Activated CD8-positive, alpha-beta memory T cell treated with anti-CD3 and anti-CD28 coated beads, Interleukin-2, amount 10 ng/mL, durations not matched to agents 7 days and 5 days (primary cell): Measurements from ENCODE around the gene SGCD. TPM values are rescaled to one million over a fixed set of nuclear protein-coding genes. Genes with fewer than 3 reads are reported as not detected.

Experiments
- ATAC-seq: fragments of 150-1000 bp; cut with Tn5 transposase; one replicate; pipeline ENCODE4 v1.10.0; 2021; ENCODE audit warnings: moderate library complexity
- CTCF ChIA-PET: fragments of 350-600 bp; sonication (Branson Sonifier 250); formaldehyde crosslinking; loops from one replicate; lab custom pipeline; 2021; ENCODE audit warnings: antibody characterized with exemption; lab: Charles Lee
- DNase-seq: peaks from one replicate; pipeline ENCODE4 v3.0.0-alpha.2; 2020
- H3K27ac Mint-ChIP-seq: one replicate; pipeline ENCODE4 v1.8.0; 2021; ENCODE audit warnings: mild to moderate bottlenecking, mixed read lengths
- H3K27me3 Mint-ChIP-seq: one replicate; pipeline ENCODE4 v1.8.0; 2021; ENCODE audit warnings: mixed read lengths
- H3K36me3 Mint-ChIP-seq: one replicate; pipeline ENCODE4 v1.8.0; 2021; ENCODE audit warnings: mild to moderate bottlenecking, mixed read lengths
- H3K4me1 Mint-ChIP-seq: one replicate; pipeline ENCODE4 v1.8.0; 2021; ENCODE audit warnings: mixed read lengths
- H3K4me3 Mint-ChIP-seq: one replicate; pipeline ENCODE4 v1.8.0; 2021; ENCODE audit warnings: mild to moderate bottlenecking, moderate library complexity, mixed read lengths
- H3K9me3 Mint-ChIP-seq: one replicate; pipeline ENCODE4 v1.8.0; 2022; ENCODE audit warnings: low read depth, mixed read lengths
- total RNA-seq, 2 experiments: library from RNA; stranded (reverse); gene quantifications; one replicate each; pipeline ENCODE4 v1.2.3, GENCODE V29; 2021

Gene SGCD
- total RNA-seq, 2 experiments from 2014 or later, result not detected

DNA sequence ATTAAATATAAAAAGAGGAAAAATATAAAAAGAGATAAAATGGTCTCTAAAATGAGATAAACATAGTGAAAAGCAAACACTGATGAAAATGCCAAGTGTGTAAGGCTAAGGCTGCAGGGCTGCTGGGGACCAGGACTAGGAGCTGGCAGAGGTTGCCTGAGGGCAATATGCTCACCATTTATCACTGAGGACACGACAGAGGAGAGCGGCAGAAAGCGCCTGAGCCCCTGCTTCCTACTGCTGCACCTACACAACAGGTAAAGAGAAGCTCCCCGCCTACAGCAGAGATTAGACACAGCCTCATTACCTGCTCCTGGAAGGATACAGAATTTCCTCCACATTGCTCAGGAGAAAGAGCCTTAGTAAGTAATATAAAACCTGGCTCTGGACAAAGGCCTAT, 452.5 kb downstream of the SGCD start:
- CTCF ChIA-PET, result no interaction called here
- peaks cover 3% of the 10 kb centered on the region for H3K4me1 Mint-ChIP-seq
- DNase-seq (no peak), ATAC-seq (no peak)
- no peak overlapping the region for H3K4me3 Mint-ChIP-seq
- peaks cover 12% of the 10 kb centered on the region for H3K27me3 Mint-ChIP-seq
- H3K9me3 Mint-ChIP-seq, result peaks cover 2% of the 10 kb centered on the region
- H3K27ac Mint-ChIP-seq, result no peak overlapping the region
- no peaks in the 10 kb centered on the region for H3K36me3 Mint-ChIP-seq

DNA sequence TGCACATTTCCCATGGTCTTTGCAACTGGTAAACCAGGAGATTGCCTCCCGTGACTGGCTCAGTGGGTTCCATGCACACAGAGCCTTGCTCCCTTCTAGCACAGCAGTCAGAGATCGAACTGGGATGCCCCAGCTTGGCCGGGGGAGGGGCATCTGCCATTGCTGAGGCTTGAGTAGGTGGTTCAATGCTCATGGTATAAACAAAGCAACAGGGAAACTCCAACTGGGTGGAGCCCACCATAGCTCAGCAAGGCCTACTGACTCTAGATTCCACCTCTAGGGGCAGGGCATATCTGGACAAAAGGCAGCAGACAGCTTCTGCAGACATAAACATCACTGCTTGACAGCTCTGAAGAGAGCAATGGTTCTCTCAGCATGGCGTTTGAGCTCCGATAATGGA, 456.1 kb downstream of the SGCD start:
- Mint-ChIP-seq H3K4me3 (no peak overlapping the region), H3K27ac (no peak overlapping the region), H3K36me3 (no peaks in the 10 kb centered on the region), H3K27me3 (peaks cover 16% of the 10 kb centered on the region), H3K9me3 (peaks cover 2% of the 10 kb centered on the region), H3K4me1 (peaks cover 3% of the 10 kb centered on the region)
- ATAC-seq (no peak), DNase-seq (no peak)
- CTCF ChIA-PET, result no interaction called here

DNA sequence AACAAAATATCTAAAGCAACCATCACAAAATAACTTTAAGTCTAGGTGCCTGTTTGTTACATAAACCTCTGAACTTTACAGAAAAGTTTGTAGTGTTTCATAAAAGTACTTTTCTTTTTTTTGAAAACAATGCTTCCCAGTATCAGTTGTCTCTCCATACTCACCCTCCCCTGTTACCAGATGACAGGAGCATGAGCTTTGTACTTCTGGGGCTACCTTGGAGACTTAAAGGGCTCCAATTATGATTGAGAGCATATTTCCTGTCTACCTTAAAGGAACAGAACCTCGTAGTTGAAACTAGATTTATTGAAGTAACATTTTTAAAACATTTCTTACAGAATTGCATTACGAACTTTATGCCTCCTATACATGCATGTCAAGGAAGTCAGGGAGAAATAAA, 467.7 kb downstream of the SGCD start:
- ATAC-seq (no peak), DNase-seq (no peak)
- CTCF ChIA-PET, result no interaction called here
- Mint-ChIP-seq H3K4me3 (no peak overlapping the region), H3K27me3 (peaks cover 23% of the 10 kb centered on the region), H3K27ac (no peak overlapping the region), H3K4me1 (peaks cover 4% of the 10 kb centered on the region), H3K36me3 (no peaks in the 10 kb centered on the region), H3K9me3 (no peaks in the 10 kb centered on the region)

DNA sequence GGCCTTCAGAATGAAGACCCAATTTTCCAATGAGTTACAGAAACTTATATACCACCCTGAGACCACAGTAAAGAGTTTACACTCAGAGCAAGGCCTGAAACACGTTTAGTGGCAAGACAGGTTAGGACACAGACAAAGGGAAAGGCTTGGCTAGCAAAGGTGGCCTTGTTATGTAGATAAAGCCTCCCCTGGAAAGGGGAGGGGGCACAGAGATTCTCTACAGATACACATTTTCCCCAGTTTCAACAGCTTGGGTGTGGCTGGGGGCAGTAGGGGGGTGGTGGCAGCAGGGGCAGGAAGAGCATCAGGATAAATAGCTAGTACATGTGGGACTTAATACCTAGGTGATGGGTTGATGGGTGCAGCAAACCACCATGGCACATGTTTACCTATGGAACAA, 471.2 kb downstream of the SGCD start:
- Mint-ChIP-seq H3K27ac (no peak overlapping the region), H3K9me3 (no peaks in the 10 kb centered on the region), H3K27me3 (peaks cover 45% of the 10 kb centered on the region), H3K4me3 (no peak overlapping the region), H3K36me3 (no peaks in the 10 kb centered on the region), H3K4me1 (peaks cover 4% of the 10 kb centered on the region)
- ATAC-seq, result no peak
- CTCF ChIA-PET, result no interaction called here
- DNase-seq, result no peak

DNA sequence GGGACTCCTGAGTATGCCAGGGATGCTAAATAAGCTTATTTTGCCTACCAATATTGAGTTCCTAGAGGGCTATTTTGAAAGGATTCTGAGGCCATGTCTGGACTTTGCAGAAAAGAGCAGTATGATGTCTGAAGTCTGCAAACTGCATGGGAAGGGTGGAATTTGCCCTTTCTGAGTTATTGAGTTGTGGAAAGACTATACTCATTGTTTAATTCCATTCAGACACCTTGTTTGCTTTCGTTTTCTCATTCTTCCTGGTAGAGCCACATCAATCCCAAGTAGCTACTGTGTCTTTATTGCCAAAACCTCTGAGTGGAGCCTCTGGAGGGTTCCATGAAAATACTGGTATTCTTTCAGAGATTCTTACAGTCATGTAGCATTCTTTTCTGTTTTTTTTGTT, 472.2 kb downstream of the SGCD start:
- Mint-ChIP-seq H3K27ac (no peak overlapping the region), H3K4me1 (peaks cover 4% of the 10 kb centered on the region), H3K4me3 (no peak overlapping the region), H3K36me3 (no peaks in the 10 kb centered on the region), H3K27me3 (peaks cover 47% of the 10 kb centered on the region), H3K9me3 (no peaks in the 10 kb centered on the region)
- DNase-seq, result no peak
- ATAC-seq, result no peak
- CTCF ChIA-PET, result no interaction called here

DNA sequence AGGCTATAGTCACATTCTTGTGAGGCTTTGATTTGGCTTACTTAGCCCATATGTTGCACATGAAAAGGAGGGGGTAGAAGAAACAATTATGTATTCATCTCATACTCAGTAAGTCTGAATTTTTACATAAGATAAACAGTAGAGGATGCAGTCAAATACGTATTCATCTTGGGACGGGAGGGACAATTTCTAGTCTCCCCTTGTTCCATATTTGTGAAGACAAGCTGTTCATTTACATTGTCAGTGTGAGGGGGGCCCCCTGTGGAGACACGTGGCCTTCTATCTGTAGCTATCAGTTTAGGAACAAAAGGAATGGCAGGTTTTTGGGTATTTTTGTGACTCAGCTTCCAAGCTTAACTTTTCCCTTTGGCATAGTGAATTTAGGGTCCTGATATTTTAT, 474.0 kb downstream of the SGCD start:
- H3K27me3 Mint-ChIP-seq, result peaks cover 41% of the 10 kb centered on the region
- no peak overlapping the region for H3K27ac Mint-ChIP-seq
- no peaks in the 10 kb centered on the region for H3K36me3 Mint-ChIP-seq
- peaks cover 4% of the 10 kb centered on the region for H3K4me1 Mint-ChIP-seq
- ATAC-seq, result no peak
- DNase-seq, result no peak
- H3K4me3 Mint-ChIP-seq, result no peak overlapping the region
- CTCF ChIA-PET, result interaction anchor here (0.6 kb wide), 1 partner anchor 287 kb away, joined by 3 read pairs; no protein-coding TSS in a partner anchor
- H3K9me3 Mint-ChIP-seq, result no peaks in the 10 kb centered on the region

DNA sequence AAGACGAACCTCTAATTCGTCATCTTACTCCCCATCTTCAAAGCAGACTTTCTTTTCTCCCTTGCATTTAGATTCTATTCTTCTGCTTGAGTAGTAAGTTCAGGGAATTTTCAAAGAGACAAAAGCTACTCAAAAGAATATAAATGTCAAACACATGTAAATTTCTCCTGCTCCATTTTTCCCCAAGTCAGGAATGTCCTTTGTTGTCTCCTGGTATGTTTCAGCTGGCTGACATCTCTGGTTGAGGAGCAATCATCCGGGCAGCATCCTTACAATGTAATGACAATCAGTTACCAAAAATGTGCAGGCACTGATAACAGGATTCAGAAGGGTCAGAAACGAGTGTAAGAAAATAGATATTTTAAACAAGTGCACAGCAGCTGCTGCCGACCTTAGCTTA, 475.5 kb downstream of the SGCD start:
- no peak overlapping the region for H3K27ac Mint-ChIP-seq
- CTCF ChIA-PET, result no interaction called here
- peaks cover 4% of the 10 kb centered on the region for H3K4me1 Mint-ChIP-seq
- H3K9me3 Mint-ChIP-seq, result no peaks in the 10 kb centered on the region
- no peak overlapping the region for H3K4me3 Mint-ChIP-seq
- ATAC-seq, result no peak
- no peak for DNase-seq
- H3K27me3 Mint-ChIP-seq, result peaks cover 34% of the 10 kb centered on the region
- H3K36me3 Mint-ChIP-seq, result peaks cover 2% of the 10 kb centered on the region

DNA sequence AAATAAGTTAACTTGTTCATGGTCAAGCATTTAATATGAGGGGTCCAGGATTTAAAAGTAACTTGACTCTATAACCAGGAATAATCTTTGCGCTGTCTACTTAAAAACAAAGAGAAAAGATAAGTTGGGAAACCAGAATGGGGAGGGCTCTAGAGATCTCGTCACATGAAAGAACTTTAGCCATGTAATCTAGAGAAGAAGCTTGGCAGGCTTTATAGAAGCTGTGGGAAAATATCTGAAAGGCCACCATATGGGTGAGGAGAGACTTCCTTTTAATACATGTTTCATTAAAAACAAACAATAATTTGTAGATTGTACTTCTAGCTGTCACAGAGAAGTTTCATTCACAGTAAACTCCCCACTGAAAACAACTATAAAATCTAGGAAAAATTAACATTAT, 476.4 kb downstream of the SGCD start:
- Mint-ChIP-seq H3K4me1 (peaks cover 4% of the 10 kb centered on the region), H3K27ac (no peak overlapping the region), H3K9me3 (no peaks in the 10 kb centered on the region), H3K36me3 (peaks cover 2% of the 10 kb centered on the region), H3K27me3 (peaks cover 38% of the 10 kb centered on the region), H3K4me3 (no peak overlapping the region)
- DNase-seq (no peak), ATAC-seq (no peak)
- CTCF ChIA-PET, result no interaction called here

DNA sequence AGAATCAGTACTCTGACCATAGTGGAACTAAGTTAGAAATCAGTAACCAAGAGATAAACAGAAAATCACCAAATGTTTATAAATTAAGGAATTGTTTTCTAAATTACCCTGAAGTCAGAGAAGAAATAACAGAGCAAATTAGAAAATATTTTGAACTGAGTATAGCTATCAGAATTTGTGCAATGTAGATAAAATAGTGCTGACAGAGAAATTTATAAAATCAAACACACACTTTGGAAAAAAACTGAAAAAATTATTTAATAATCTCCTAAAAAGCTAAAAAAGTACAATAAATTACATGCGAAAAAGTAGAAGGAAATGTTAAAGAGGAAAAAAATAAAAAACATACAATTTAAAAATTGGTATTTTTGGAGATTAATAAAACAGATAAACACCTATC, 486.0 kb downstream of the SGCD start:
- CTCF ChIA-PET, result no interaction called here
- no peaks in the 10 kb centered on the region for H3K36me3 Mint-ChIP-seq
- H3K27me3 Mint-ChIP-seq, result peaks cover 27% of the 10 kb centered on the region
- H3K27ac Mint-ChIP-seq, result no peak overlapping the region
- no peaks in the 10 kb centered on the region for H3K9me3 Mint-ChIP-seq
- no peaks in the 10 kb centered on the region for H3K4me1 Mint-ChIP-seq
- H3K4me3 Mint-ChIP-seq, result no peak overlapping the region
- no peak for ATAC-seq
- no peak for DNase-seq

DNA sequence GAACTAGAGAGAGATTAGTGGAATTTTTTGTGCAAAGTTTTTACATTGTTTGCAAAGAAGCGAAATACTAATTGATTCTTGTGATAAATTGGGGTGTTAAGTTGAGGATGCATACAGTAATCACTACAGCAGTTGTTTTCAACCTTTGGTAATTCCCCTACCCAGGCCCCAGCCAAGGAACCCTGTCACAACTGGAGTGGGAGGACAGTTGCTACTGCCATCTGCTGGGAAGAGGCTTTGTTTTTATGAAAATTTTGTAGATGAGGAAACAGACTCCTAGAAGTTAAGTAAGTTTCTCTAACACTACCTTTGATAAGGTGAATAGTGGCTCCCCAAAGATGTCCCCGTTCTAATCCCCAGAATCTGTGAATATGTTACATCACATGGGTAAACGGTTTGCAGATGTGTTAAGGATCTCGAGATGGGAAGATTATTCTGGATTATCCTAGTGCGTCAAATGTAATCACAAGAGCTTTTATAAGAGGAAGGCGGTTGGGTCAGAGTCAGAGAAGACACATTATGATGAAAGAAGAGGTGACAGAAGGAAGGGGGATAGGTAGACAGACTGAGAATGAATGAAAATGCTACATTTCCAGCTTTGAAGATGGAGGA, 489.1 kb downstream of the SGCD start:
- Mint-ChIP-seq H3K36me3 (no peaks in the 10 kb centered on the region), H3K4me1 (no peaks in the 10 kb centered on the region), H3K4me3 (no peak overlapping the region), H3K9me3 (no peaks in the 10 kb centered on the region), H3K27ac (no peak overlapping the region), H3K27me3 (peaks cover 13% of the 10 kb centered on the region)
- CTCF ChIA-PET, result interaction anchor here (0.7 to 1.0 kb wide), 4 partner anchors 8 to 316 kb away, joined by 3 to 5 read pairs (median 3); no protein-coding TSS in a partner anchor
- peak; percentile 30 for ATAC-seq
- no peak for DNase-seq
